HCT116 (cell line): Measurements from ENCODE around the gene LRFN2. TPM values are rescaled to one million over a fixed set of nuclear protein-coding genes. Genes with fewer than 3 reads are reported as not detected.

ENCODE experiments used
- ATAC-seq: fragments of 200-7000 bp; cut with Tn5 transposase; 2 replicates; pipeline ENCODE4 v1.9.1; 2020; ENCODE audit warnings: mild to moderate bottlenecking, moderate library complexity
- BruUV-seq: library from RNA; stranded (reverse); fragments of 400-500 nt; replicated peaks from 2 replicates; lab custom pipeline; 2021; lab: Mats Ljungman, UMichigan
- CTCF ChIA-PET: fragments of 300-600 bp; sonication (Branson Sonifier 250); formaldehyde crosslinking; loops from one replicate; lab custom pipeline; 2021; ENCODE audit warnings: antibody characterized with exemption; lab: Charles Lee
- POLR2A ChIA-PET: fragments of 300-600, 350-600 bp; sonication (Branson Sonifier 250); formaldehyde crosslinking; loops from one replicate; lab custom pipeline; 2021; ENCODE audit warnings: antibody characterized with exemption; lab: Charles Lee
- RAD21 ChIA-PET, 2 experiments: fragments of 300-600 bp; sonication (Branson Sonifier 250); formaldehyde crosslinking; loops; one replicate each; lab custom pipeline; 2023; ENCODE audit warnings: low total read pairs in 2 of 2; ENCODE audit not compliant: uncharacterized antibody in 2 of 2, unreplicated experiment in 2 of 2, low non-redundant PET in 1 of 2; lab: Charles Lee
- DNase-seq: peaks from one replicate; pipeline ENCODE4 v3.0.0-alpha.2; 2010; ENCODE audit warnings: low read depth, low spot score
- H2AFZ ChIP-seq: fragments of 200-600 bp; shearing (Covaris generic), sonication (generic); 2 replicates; pipeline ENCODE4 v1.6.1; 2017; ENCODE audit warnings: low read depth, mixed run types, mixed read lengths, antibody characterized with exemption, low read length; ENCODE audit not compliant: poor library complexity, severe bottlenecking
- H3K27ac ChIP-seq: 2 replicates; pipeline ENCODE4 v1.5.1; 2012; ENCODE audit warnings: low read depth, low read length
- H3K27me3 ChIP-seq: fragments of 200-600 bp; sonication (generic); 2 replicates; pipeline ENCODE4 v1.6.1; 2016; ENCODE audit warnings: mixed run types, low read length, mixed read lengths; ENCODE audit not compliant: insufficient read depth
- H3K36me3 ChIP-seq, 2 experiments: fragments of 200-500 bp in 1 of 2; fragments of 200-600 bp in 1 of 2; sonication (Bioruptor generic) in 1 of 2; sonication (generic) in 1 of 2; 2 replicates each; pipeline versions ENCODE4 v1.5.1 to v1.6.1; 2014 to 2016; ENCODE audit warnings: low read length in 2 of 2, inconsistent platforms in 1 of 2, mixed read lengths in 1 of 2, mixed run types in 1 of 2; ENCODE audit not compliant: insufficient read depth in 2 of 2, control insufficient read depth in 1 of 2
- H3K4me1 ChIP-seq, 2 experiments: fragments of 200-600 bp in 1 of 2; sonication (generic) in 1 of 2; 2 replicates each; pipeline versions ENCODE4 v1.5.1 to v1.6.1; 2012 to 2017; ENCODE audit warnings: low read length in 2 of 2, inconsistent platforms in 1 of 2, mild to moderate bottlenecking in 1 of 2, mixed read lengths in 1 of 2, mixed run types in 1 of 2, moderate library complexity in 1 of 2; ENCODE audit not compliant: insufficient read depth in 2 of 2, control insufficient read depth in 1 of 2
- H3K4me2 ChIP-seq: fragments of 200-600 bp; sonication (generic); 2 replicates; pipeline ENCODE4 v1.6.1; 2017; ENCODE audit warnings: mixed run types, low read length, mixed read lengths
- H3K4me3 ChIP-seq, 2 experiments: fragments of 200-600 bp in 1 of 2; sonication (generic) in 1 of 2; replicated peaks in 1 of 2; 2 replicates each; pipeline ENCODE4 v1.5.1; 2011 to 2016; ENCODE audit warnings: low read length in 2 of 2, control low read depth in 1 of 2, low read depth in 1 of 2, mild to moderate bottlenecking in 1 of 2, mixed read lengths in 1 of 2, mixed run types in 1 of 2
- H3K79me2 ChIP-seq: fragments of 200-600 bp; sonication (generic); 2 replicates; pipeline ENCODE4 v1.6.1; 2017; ENCODE audit warnings: mild to moderate bottlenecking, mixed run types, low read length, moderate library complexity, mixed read lengths; ENCODE audit not compliant: insufficient read depth
- H3K9ac ChIP-seq: fragments of 200-600 bp; sonication (generic); 2 replicates; pipeline ENCODE4 v1.6.1; 2016; ENCODE audit warnings: low read length, mixed read lengths
- H3K9me2 ChIP-seq: fragments of 200-600 bp; sonication (generic), shearing (Covaris generic); 2 replicates; pipeline ENCODE4 v1.6.1; 2017; ENCODE audit warnings: mixed run types, mild to moderate bottlenecking, moderate library complexity; ENCODE audit not compliant: insufficient read depth
- H3K9me3 ChIP-seq, 2 experiments: fragments of 200-500 bp in 1 of 2; fragments of 200-600 bp in 1 of 2; sonication (Bioruptor generic) in 1 of 2; sonication (generic) in 1 of 2; 2 replicates each; pipeline ENCODE4 v1.6.1; 2014 to 2017; ENCODE audit warnings: low read length in 2 of 2, mixed read lengths in 2 of 2, inconsistent platforms in 1 of 2, low read depth in 1 of 2, mild to moderate bottlenecking in 1 of 2, mixed run types in 1 of 2, moderate library complexity in 1 of 2; ENCODE audit not compliant: control insufficient read depth in 1 of 2, insufficient read depth in 1 of 2
- H4K20me1 ChIP-seq: fragments of 200-600 bp; sonication (generic), shearing (Covaris generic); 2 replicates; pipeline ENCODE4 v1.6.1; 2017; ENCODE audit warnings: mixed run types, mild to moderate bottlenecking, moderate library complexity; ENCODE audit not compliant: insufficient read depth
- ATF3 ChIP-seq: IDR thresholded peaks from 2 replicates; pipeline ENCODE4 v1.6.1; 2012
- CBX3 ChIP-seq: IDR thresholded peaks from 2 replicates; pipeline ENCODE4 v1.6.1; 2012; ENCODE audit warnings: low read depth
- CEBPB ChIP-seq: IDR thresholded peaks from 2 replicates; pipeline ENCODE4 v1.6.1; 2012; ENCODE audit warnings: low read depth
- CTCF ChIP-seq, 3 experiments: fragments of 200-600 bp in 1 of 3; sonication (generic) in 1 of 3; IDR thresholded peaks in 2 of 3; conservative IDR thresholded peaks in 1 of 3; 2 replicates each; pipeline ENCODE4 v1.5.1; 2012 to 2017; ENCODE audit warnings: low read depth in 2 of 3, low read length in 2 of 3, antibody characterized with exemption in 1 of 3, borderline replicate concordance in 1 of 3, control low read depth in 1 of 3, mild to moderate bottlenecking in 1 of 3, mixed read lengths in 1 of 3, mixed run types in 1 of 3, moderate library complexity in 1 of 3; ENCODE audit not compliant: insufficient read depth in 1 of 3
- EGR1 ChIP-seq: IDR thresholded peaks from 2 replicates; pipeline ENCODE4 v1.6.1; 2012; ENCODE audit warnings: low read depth
- ELF1 ChIP-seq: IDR thresholded peaks from 2 replicates; pipeline ENCODE4 v1.6.1; 2012; ENCODE audit warnings: low read depth, borderline replicate concordance
- EZH2phosphoT487 ChIP-seq: fragments of 200-600 bp; IDR thresholded peaks from 2 replicates; pipeline ENCODE4 v1.6.1; 2018; ENCODE audit warnings: antibody characterized with exemption, borderline replicate concordance
- JUND ChIP-seq: IDR thresholded peaks from 2 replicates; pipeline ENCODE4 v1.6.1; 2012
- MAX ChIP-seq: IDR thresholded peaks from 2 replicates; pipeline ENCODE4 v1.6.1; 2012
- POLR2A ChIP-seq: IDR thresholded peaks from 2 replicates; pipeline ENCODE4 v1.7.0; 2011; ENCODE audit warnings: borderline replicate concordance; ENCODE audit not compliant: insufficient read depth, insufficient read length; ENCODE audit errors: extremely low read depth
- POLR2AphosphoS5 ChIP-seq: IDR thresholded peaks from 2 replicates; pipeline ENCODE4 v1.6.1; 2011; ENCODE audit warnings: mild to moderate bottlenecking, low read depth, low read length, moderate library complexity
- RAD21 ChIP-seq: IDR thresholded peaks from 2 replicates; pipeline ENCODE4 v1.6.1; 2012; ENCODE audit warnings: low read depth, mild to moderate bottlenecking
- REST ChIP-seq: IDR thresholded peaks from 2 replicates; pipeline ENCODE4 v1.6.1; 2012; ENCODE audit warnings: low read depth
- SP1 ChIP-seq: IDR thresholded peaks from 2 replicates; pipeline ENCODE4 v1.6.1; 2012; ENCODE audit warnings: low read depth
- SRF ChIP-seq: IDR thresholded peaks from 2 replicates; pipeline ENCODE4 v1.6.1; 2012; ENCODE audit warnings: low read depth
- TCF7L2 ChIP-seq: IDR thresholded peaks from 2 replicates; pipeline ENCODE4 v1.7.0; 2011; ENCODE audit warnings: borderline replicate concordance, inconsistent platforms; ENCODE audit not compliant: insufficient read depth, insufficient read length; ENCODE audit errors: extremely low read depth
- YY1 ChIP-seq: IDR thresholded peaks from 2 replicates; pipeline ENCODE4 v1.6.1; 2011; ENCODE audit warnings: low read length, low read depth, moderate library complexity, mild to moderate bottlenecking; ENCODE audit not compliant: insufficient replicate concordance; ENCODE audit errors: extremely low read depth
- ZBTB33 ChIP-seq: IDR thresholded peaks from 2 replicates; pipeline ENCODE4 v1.6.1; 2011; ENCODE audit warnings: mild to moderate bottlenecking, low read length, moderate library complexity; ENCODE audit not compliant: insufficient replicate concordance; ENCODE audit errors: extremely low read depth
- ZNF274 ChIP-seq: fragments of 200-500 bp; sonication (Bioruptor generic); IDR thresholded peaks from 2 replicates; pipeline ENCODE4 v1.6.1; 2014; ENCODE audit warnings: mild to moderate bottlenecking, low read depth, low read length, inconsistent platforms
- intact Hi-C: fragments of 100-400 bp; cut with micrococcal nuclease; formaldehyde crosslinking; loops from 2 replicates; pipeline ENCODE4 v1.10.0; 2022
- total RNA-seq: library from RNA; stranded (reverse); gene quantifications from one replicate; pipeline ENCODE4 v1.2.1, GENCODE V29; 2021; ENCODE audit not compliant: unreplicated experiment

Gene LRFN2
- total RNA-seq, 1 experiment from 2014 or later = not detected

- Histone ChIP-seq H3K9me3 (no peaks in the 10 kb centered on the region), H4K20me1 (no peaks in the 10 kb centered on the region), H3K4me1 (no peaks in the 10 kb centered on the region), H3K36me3 (no peaks in the 10 kb centered on the region), H3K9ac (no peak overlapping the region), H3K27me3 (peaks cover 62% of the 10 kb centered on the region), H3K79me2 (no peaks in the 10 kb centered on the region), H3K4me2 (no peak overlapping the region), H3K27ac (no peak overlapping the region), H3K9me2 (no peaks in the 10 kb centered on the region), H3K4me3 (no peak overlapping the region), H2AFZ (no peak overlapping the region)
- ATAC-seq (no peak), DNase-seq (no peak)
- POLR2A ChIA-PET = no interaction called here
- RAD21 ChIA-PET = no interaction called here
- TF ChIP-seq JUND = no peak
- no peak for TF ChIP-seq CEBPB
- TF ChIP-seq YY1 = no peak
- no peak for TF ChIP-seq ELF1
- TF ChIP-seq ATF3 = no peak
- TF ChIP-seq EGR1 = no peak
- no peak for TF ChIP-seq ZNF274
- TF ChIP-seq TCF7L2 = no peak
- no peak for TF ChIP-seq MAX
- no peak for TF ChIP-seq SRF
- TF ChIP-seq ZBTB33 = no peak
- TF ChIP-seq RAD21 = no peak
- no peak for TF ChIP-seq POLR2A
- no peak for TF ChIP-seq POLR2AphosphoS5
- TF ChIP-seq SP1 = no peak
- no peak for TF ChIP-seq CTCF (IDR thresholded peaks at IDR 0.05 in 2 of 3, conservative IDR thresholded peaks at IDR 0.05 in 1 of 3; ENCODE audit: borderline replicate concordance in 1 of 3, insufficient read depth in 1 of 3, low read depth in 2 of 3, low read length in 2 of 3)
- TF ChIP-seq EZH2phosphoT487 = no peak
- no peak for TF ChIP-seq CBX3
- no peak for TF ChIP-seq REST
- CTCF ChIA-PET = no interaction called here
- intact Hi-C loops = no loop called here
- BruUV-seq = no TSS peak
Measured at GRCh38 chr6:40485795-40486194, 101.4 kb downstream of the LRFN2 start.
